ENCODE results near the gene KRT82.
"Not testable (repeated sequence)": the region's sequence is repeated elsewhere in the genome, so short reads cannot be mapped to it uniquely, and the experiment has no call there.

KRT82 gene

DNA sequence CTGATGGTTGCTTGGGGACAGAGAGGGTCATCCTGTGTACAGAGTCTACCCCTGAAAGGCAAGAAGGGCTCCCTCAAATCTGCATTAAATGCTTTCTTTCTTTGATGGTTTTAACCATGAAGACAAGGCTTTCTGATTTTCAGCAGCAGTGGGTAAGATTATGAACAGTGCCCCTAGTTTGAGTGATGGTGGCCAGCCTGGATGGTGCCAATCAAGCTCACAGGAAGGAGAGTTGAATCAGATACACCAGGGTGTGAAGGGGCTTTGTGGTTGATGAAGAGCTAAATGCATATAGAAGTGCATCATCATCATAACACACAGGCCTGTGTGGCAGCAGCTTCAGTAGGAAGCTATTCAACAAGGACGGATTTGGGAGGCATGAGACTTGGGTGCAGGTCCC, 44.6 kb downstream of the KRT82 start:
- DNase-seq (ENCODE audit: low read depth in 2 of 2): no peak

DNA sequence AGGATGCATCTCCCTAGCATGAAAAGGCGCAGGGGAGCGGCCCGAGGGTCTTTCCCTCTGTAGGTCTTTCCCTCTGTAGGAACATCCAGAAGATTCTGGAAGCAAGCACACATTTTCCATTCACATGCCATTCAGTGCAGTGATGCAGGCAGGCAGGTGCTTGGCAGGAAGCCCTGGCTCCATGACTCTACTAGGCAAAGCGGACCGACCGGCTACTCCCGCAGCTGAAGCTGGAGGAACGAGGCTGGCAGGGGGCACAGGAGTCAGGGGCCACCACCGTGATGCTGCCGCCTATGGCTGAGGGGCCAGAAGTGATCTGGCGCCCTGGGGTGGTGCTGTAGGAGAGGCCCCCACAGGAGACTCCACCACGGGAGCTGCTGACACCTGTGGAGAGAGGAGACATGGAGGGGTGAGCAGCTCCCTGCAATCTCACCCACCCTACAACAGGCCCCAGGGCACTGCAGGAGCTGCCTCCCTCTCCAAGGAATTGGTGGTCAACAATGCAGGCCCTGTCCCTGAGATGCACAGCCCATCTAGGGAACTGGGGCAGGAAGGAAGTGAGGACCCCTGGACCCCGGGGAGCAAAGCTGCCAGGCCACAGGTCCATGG, 45.4 kb downstream of the KRT82 start:
- no peak for DNase-seq (ENCODE audit: low read depth in 2 of 2)

DNA sequence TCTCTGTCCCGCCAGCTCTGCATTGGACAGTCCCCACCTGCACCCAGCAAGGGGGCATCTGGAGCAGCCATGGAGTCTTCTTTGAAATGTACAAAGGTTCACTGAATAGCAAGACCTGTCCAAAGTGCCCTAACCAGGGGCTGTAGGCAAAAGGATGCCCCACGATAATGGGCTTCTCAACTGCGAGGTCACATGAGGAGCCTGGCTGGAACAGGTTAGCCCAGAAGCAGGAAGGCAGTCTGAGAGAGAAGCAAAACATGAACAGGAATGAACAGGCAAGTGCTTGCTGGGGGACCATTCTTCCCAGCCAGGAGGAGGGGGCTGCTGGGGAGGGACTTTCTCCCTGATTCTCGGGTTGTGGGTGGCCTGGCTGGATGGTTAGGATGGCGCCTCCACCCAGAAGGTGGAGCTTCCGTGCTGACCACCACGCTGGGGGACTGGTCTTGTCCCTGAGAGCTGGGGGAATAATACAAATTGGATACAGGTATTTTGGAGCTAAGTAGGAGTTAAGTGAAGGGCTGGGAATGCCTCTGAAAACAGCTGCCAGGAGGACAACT, 46.0 kb downstream of the KRT82 start:
- no peak for DNase-seq (ENCODE audit: low read depth in 2 of 2)

DNA sequence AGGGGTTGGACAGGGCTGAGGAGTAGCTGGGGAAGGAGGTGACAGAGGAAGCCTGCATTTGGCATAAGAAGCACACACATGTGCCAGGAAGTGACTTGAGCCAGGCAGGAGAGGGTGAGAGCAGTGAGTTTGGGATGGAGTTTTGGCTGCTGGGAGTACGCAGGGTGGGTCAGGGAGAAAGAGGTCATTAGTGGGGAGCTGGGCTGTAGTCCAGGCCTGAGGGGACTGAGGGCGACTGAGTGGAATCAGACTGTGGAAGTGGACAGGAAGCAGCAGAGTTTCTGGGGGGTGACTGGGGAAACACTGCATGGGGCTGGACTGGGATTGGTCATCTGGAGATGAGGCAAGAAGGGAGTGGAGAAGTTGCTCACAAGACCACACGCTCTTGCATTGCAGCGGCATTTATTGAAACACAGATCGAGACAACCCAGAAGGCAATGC, 46.5 kb downstream of the KRT82 start:
- no peak for DNase-seq (ENCODE audit: low read depth in 2 of 2)

DNA sequence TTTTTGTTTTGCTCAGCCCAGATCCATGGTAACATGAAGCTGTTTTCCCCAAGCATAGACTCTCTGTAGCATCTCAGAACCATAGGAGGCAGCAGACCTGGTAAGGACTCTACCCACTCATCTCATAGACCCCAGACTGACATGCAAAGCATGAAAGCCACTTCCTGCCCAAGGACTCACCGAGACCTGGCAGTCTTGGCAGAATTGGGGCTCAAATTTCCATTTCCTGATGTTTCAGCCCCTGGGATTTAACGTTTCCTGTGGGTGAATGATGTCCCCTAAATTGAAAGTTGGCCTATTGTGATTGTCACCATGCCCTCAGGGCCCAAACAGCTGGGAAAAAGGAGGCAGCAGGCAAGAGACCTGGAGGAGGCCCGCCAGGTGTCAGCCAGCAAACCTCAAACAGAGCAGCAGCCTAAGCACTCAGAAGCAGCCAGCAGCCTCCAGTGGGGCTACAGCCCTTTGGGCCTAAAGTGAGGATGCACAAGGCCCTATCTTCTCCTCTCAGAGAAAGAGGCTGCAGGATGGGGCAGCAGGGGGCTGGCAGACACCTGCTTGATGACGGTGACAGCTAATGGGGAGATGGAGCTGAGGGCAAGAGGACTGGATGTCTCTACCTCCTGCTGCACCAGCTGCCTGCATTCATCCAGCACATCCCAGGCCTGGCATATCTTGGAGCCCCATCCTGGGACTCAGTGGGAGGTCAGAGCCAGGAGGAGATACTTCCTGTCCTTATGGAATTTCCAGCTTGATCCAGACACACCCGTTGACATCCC, 47.4 kb downstream of the KRT82 start:
- DNase-seq (ENCODE audit: low read depth in 2 of 2): no peak

DNA sequence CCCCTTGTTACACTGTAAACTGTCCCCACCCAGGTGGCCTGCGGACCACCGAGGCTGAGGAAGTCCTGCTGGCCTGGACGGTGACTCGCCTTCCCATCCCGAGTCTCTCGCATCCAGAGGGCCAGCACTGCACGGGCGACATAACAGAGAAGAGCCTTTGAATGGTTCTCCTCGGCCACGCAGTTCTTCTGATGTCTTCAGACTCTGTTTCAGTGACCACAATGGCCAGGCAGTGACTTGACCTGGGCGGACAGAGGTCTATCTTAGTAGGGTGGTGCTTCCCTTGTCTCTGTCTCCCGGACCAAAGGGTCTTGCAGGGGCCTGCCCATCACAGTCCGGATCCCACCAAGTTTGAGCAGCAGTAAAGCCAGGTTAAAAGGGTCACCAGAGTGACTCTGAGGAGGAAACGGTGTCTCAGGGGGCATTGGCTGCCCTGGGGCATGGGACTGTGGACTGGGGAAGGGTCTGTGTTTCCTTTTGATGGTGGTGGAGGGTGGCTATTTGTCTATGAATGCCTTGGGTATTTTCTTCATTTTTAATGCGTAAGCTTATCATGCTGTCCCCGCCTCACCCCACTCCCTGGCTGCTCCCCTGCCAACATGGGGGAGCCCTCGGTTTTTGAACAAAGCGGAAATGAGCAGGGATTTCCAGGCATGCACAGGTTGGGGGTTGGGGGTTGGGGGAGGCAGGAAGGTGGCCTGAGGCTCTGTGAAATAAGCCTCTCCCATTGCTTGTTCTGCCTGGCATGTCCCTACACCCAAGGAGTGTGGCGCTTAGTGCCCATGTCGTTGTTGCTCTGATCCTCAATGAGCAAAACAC, 49.2 kb downstream of the KRT82 start:
- no peak for DNase-seq (ENCODE audit: low read depth in 2 of 2)

DNA sequence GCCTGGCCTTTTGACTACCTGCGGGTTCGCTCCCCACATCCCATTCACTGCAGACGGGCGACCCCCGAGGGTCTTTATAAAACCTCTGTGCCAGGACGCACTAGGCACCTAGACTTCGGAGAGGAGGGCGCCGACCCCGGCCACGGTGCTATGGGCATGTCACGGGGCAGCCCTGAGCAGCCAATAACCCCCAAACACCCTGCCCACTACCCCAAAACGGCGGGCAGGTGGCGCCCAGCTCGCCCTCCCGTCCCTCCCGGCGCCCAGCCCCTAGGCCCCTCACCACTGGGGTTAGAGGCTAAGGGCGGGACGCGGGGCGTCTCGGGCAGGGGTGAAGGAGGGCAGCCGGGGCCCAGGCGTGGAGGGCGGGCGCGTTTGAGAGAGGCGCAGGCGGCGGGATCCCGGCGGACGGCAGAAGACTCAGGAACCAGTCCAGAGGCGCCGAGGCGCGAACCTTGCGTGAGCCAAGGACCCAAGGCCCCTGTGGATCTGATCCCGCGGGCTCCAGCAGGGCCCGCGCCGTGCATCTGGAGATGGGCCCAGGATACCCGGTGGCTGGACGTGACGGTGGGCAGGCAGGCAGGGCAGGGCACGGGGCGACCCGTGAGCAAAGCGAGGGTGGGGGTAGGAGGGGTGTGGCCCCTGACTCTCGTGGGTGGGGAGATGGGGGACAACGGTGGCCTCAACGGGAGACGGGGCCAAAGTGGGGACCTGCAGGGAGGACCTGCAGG, 49.9 kb downstream of the KRT82 start:
- no peak for DNase-seq (ENCODE audit: low read depth in 2 of 2)

DNA sequence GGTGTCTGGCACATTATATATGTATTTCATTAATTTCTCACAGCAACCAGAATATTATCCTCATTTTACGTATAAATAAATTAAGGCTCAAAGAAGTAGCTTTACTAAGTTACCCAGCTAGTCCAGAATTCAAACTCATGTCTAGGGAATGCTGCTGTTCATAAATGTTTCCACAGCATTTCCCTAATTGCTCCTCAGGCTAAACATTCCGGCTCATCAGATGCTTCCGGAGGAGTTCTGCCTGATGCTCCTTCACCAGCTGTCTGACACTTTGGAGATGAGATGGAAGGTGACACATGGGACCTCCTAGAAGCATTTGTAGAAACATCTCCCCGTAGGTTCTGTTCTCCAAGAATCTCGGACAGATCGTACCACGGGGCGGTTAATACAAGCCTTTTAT, 51.0 kb downstream of the KRT82 start:
- DNase-seq (ENCODE audit: low read depth in 2 of 2): no peak

DNA sequence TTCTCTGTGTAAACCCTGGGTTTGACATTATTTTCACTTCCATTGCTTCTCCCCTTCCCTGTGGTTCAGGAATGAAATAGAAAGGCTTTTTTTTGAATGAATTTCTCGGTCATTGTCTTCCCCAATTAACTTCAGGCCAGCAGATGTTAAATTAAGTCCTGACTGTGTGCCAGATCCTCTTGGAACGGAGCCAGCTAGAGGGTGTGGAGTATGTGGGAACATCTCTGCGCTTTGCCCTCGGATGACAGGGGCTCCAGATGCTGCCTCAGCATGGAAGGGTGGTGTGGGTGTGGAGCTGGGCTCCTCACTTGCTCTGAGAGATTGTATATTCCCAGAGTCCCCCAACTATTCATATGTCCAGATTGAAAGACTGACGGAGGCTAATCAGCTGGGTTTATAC, 51.9 kb downstream of the KRT82 start:
- no peak for DNase-seq (ENCODE audit: low read depth in 2 of 2)

DNA sequence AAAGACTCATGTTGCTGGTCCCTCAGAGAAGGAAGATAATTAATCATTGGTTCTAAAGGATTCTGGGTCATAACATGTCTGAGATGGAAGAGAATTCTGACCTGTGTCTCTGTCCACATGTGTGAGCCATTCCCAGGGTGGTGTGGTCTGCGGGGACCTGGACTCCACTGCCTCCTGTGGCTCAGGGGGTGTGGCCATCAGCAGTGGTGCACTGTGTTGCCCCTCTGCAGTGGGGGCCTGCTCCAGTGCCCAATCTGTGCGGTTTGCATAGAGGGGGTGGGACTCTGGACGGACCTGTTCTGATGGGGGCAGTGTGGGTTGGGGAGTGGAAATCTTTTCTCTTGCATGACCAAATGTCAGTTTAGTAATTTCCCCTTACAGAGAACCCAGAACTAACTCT, 52.4 kb downstream of the KRT82 start:
- no peak for DNase-seq (ENCODE audit: low read depth in 2 of 2)

DNA sequence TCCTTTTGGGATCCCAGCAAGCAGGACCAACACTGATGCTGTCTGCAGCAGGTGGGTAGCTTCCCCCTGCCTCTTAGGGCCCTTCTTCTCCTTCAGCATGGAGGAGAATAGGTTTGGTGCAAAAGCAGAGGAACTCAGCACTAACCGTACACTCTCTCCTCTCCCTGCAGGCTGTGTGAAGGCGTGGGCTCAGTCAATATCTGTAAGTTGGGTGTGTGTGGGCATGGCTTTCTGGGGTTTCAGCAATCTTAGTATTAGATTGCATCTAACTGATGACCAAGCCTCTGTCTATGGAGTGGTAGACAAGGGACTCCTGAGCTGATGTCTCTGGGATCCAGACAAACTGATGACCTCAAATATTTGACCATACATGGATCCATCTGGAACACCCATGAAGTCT, 53.2 kb downstream of the KRT82 start:
- DNase-seq (ENCODE audit: low read depth in 2 of 2): no peak

DNA sequence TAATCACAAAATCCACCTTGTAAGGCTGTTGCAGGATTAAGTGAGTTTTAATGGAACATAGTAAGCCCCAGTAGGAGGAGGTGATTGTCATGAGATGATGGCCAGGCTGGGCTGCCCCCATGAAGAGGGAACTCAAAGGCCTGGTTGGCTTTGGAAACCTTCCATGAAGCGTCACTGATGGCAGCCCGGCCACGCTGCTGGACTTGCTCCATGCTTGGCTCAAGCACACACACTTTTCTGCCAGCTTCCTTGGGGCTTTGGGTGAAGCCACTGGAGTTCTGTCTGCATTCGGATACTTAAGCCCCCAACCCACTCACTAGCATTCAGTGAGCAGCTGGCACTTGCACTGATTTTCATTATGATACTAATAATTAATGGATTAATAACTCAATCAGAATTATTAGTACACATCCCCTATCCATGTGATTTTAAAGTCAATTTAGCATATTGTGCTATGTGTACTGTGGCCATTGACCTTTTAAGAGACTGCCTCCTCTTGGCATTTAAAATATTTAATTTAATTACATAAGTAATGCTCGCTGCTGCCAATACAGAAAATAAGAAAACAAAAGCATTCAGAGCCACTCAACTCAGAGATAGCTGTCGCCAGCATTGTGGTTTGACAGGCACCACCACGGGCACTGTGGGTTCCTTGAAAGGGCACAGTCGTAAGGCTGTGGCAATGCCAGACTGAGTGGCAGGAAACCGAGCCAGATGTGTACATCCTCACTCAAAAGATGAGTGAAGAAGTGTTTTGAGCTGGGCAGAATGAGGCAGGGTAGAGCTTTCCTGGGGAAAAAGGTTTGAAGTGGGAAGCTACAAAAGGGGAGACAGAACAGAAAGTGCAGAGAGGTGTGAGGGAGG, 54.7 kb downstream of the KRT82 start:
- DNase-seq (ENCODE audit: low read depth in 2 of 2): peak; percentile 34 to 36

DNA sequence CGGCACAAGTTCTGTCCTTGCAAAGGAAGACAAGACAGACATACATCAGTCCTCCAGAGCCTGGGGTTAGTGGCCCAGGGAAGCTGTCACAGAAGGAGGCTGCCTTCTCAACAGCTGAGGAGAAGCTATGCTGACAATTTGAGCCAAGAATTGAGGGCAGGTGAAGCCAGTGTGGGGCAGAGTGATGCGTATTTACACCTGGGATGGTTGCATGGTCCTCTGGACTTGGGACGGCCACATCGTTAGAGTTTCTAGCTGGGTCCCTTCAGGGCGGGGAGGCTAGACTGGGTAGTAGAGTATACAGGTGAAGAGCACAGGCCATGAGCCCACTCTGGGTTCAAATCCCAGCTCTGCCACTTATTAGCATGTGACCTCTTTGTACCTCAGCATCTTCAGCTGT, 55.3 kb downstream of the KRT82 start:
- DNase-seq (ENCODE audit: low read depth in 2 of 2): no peak

DNA sequence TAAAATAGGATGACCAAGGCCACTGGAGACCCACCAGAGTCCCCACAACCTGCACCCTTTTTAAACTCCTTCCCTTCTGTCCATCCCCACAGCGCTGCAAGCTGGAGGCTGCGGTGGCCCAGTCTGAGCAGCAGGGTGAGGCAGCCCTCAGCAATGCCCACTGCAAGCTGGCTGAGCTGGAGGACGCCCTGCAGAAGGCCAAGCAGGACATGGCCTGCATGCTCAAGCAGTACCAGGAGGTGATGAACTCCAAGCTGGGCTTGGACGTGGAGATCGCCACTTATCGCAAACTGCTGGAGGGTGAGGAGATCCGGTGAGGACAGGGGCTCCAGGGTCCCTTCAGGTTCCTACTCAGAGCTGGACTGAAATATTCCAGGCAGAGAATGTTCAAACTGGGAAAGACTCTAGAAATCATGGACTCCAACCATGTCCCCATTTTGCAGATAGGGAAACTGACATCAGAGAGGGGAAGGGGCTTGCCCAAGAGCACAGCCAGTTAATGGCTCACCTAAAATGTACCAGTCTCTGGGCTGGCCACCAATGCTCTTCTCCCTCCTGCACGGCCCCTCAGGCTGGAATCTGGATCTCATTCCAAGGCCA, 56.0 kb downstream of the KRT82 start:
- no peak for DNase-seq (ENCODE audit: low read depth in 2 of 2)

DNA sequence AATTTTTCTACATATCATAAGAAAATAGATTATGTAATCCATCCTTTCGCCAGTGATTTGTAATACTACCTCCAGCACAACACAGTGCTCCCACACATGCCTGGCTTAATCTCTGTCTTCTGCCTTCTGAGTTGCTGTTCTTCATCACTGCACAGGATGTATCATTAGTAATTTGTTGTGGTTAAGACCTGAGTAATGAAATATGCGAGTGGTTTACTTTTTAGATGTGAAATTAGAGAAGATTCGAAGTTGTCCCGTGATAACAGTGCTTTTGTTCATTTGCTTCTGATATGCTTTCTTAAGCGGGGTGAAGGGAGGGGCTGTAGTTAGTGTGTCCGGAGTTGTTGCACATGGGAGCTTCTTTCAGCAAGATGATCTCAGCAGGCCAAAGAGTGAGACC, 56.9 kb downstream of the KRT82 start:
- DNase-seq (ENCODE audit: low read depth in 2 of 2): no peak

DNA sequence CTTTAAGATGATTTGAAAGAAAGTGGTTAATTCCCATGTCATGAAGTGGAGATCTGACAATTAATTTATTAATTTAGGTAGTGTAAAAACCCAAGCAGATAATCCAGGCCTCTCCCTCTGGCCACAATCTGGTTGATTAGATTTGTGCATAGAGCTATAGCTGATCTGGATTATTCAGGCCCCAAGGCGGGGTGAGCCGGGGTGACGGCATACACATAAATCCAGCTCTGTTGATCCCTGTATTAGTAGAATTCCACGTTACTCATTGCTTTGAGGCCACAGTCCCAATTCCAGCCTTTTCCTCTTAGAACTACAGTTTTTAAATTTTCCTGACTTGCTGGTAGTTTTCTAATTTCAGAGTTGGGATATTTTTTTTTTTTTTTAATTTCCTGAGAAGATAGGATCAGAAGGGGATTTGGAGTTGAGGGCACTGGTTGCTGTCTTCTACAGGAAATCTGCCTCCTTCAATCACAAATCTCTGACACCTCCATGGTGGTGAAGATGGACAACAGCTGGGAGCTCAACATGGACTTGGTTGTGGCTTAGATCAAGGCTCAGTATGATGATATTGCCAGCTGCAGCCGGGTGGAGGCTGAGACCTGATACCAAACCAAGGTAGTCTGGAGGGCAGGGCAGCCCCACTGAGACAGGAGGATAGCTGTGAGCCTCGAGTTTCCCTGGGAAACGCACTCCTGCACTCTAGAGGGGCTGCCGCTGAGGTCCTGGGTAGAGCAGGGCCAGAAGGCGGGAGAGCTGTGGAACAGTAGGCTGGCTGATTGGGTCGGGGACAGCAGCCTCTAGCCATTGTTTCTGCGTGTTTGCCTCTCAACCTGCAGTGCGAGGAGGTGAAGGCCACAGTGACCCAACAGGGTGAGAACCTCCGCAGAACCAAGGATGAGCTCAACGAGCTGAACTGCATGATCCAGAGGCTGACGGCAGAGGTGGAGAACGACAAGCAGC, 58.3 kb downstream of the KRT82 start:
- DNase-seq (ENCODE audit: low read depth in 2 of 2): no peak

DNA sequence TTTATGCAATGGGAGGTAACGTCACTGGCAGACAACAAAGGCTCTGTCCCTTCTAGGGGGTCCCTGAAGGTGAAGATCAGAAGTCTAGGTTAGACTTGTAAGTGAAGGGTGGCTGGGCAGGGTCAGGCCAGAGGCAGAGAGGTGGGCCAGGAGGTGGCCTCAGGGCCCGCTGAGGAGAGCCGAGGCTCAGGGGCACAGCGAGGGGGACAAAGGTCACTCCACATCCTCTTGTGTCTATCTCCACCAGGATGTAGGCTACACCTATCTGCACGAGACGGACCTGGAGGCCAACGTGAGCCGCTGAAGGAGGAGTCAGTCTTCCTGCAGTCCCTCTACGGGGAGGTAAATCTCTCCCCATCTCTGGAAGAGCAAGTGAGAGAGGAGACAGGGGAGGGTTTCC, 59.1 kb downstream of the KRT82 start:
- DNase-seq (ENCODE audit: low read depth in 2 of 2): no peak

DNA sequence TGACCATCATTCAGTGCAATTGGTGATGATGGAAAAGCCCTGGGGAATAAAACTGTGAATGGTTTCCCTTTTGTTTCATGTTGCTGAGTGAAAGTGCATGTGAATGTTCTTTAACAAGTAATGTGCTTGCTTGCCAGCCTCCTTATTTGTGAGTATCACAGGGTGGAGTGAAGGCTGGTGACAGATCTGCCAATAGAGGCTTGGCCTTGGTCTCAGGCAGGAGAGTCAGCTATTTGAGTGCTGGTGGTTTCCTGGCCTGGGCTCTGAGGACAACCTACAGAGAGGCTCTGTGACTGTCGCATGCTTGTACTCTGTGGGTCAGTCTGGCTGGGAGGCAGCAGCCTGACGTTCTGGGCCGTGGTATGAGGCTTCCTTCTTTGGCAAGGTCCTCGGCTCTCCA, 59.5 kb downstream of the KRT82 start:
- no peak for DNase-seq (ENCODE audit: low read depth in 2 of 2)

DNA sequence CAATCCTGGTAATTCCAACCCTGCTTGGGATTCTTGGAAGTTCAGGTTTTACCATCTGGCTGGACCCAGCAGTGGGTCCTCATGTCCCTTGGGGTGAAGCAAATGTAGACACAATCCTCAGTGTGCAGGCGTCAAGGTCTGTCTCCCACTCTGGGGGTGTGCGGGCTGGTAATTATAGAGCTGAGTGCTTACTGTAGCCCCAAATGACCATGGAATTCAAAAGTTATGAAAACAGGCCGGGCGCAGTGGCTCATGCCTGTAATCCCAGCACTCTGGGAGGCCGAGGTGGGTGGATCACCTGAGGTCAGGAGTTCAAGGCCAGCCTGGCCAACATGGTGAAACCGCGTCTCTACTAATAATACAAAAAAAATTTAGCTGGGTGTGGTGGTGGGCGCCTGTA, 61.1 kb downstream of the KRT82 start:
- DNase-seq (ENCODE audit: low read depth in 2 of 2): not testable (repeated sequence)

Data from stimulated activated CD8-positive, alpha-beta memory T cell treated with anti-CD3 and anti-CD28 coated beads, Interleukin-2, amount 100 ng/mL, for 1 hour (primary cell).